Neural cell (in vitro differentiated cells): ENCODE results near the gene MAP2K1. TPM values are rescaled to one million over a fixed set of nuclear protein-coding genes. Genes with fewer than 3 reads are reported as not detected.
A peak's percentile ranks its signal among the peaks of the same experiment; 100 is the strongest.

Experiments used
- H2AFZ ChIP-seq: fragments of 200-600, 300-800 bp; sonication (generic), shearing (Covaris generic); 2 replicates; pipeline ENCODE4 v1.6.0; 2014; ENCODE audit warnings: low read depth, mild to moderate bottlenecking, antibody characterized with exemption, low read length, moderate library complexity
- H3F3A ChIP-seq: fragments of 200-600 bp; shearing (Covaris generic); 2 replicates; pipeline ENCODE4 v1.6.1; 2016; ENCODE audit warnings: mild to moderate bottlenecking, moderate library complexity, mixed read lengths, antibody characterized with exemption, low read length; ENCODE audit not compliant: insufficient read depth, poor library complexity, severe bottlenecking
- H3K27ac ChIP-seq: fragments of 200-600, 300-800 bp; sonication (generic), shearing (Covaris generic); 2 replicates; pipeline ENCODE4 v1.5.1; 2014; ENCODE audit warnings: mild to moderate bottlenecking, low read length, moderate library complexity
- H3K27me3 ChIP-seq: fragments of 300-800, 200-600 bp; sonication (generic), shearing (Covaris generic); 2 replicates; pipeline ENCODE4 v1.6.0; 2014; ENCODE audit warnings: mild to moderate bottlenecking, low read depth, low read length, moderate library complexity; ENCODE audit not compliant: insufficient read depth
- H3K36me3 ChIP-seq: fragments of 300-800, 200-600 bp; sonication (generic), shearing (Covaris generic); 2 replicates; pipeline ENCODE4 v1.5.1; 2014; ENCODE audit warnings: mild to moderate bottlenecking, antibody characterized with exemption, low read length, moderate library complexity; ENCODE audit not compliant: insufficient read depth
- H3K4me2 ChIP-seq: fragments of 300-800, 200-600 bp; sonication (generic), shearing (Covaris generic); 2 replicates; pipeline ENCODE4 v1.6.0; 2014; ENCODE audit warnings: mild to moderate bottlenecking, low read length
- H3K4me3 ChIP-seq: fragments of 300-800, 200-600 bp; sonication (generic), shearing (Covaris generic); 2 replicates; pipeline ENCODE4 v1.5.1; 2014; ENCODE audit warnings: mild to moderate bottlenecking, low read length, moderate library complexity
- H3K79me2 ChIP-seq: fragments of 200-600 bp; shearing (Covaris generic); replicated peaks from 2 replicates; pipeline ENCODE4 v1.6.0; 2014; ENCODE audit warnings: mild to moderate bottlenecking, low read length, moderate library complexity; ENCODE audit not compliant: insufficient read depth
- H3K9ac ChIP-seq: fragments of 300-800, 200-600 bp; sonication (generic), shearing (Covaris generic); 2 replicates; pipeline ENCODE4 v1.6.1; 2016; ENCODE audit warnings: mild to moderate bottlenecking, low read length, mixed read lengths
- H3K9me2 ChIP-seq: fragments of 200-600 bp; shearing (Covaris generic); 2 replicates; pipeline ENCODE4 v1.6.1; 2016; ENCODE audit warnings: mild to moderate bottlenecking, low read length, mixed read lengths; ENCODE audit not compliant: insufficient read depth
- H3K9me3 ChIP-seq: fragments of 200-600, 300-800 bp; sonication (generic), shearing (Covaris generic); 2 replicates; pipeline ENCODE4 v1.6.1; 2016; ENCODE audit warnings: mild to moderate bottlenecking, mixed run types, low read length, moderate library complexity, mixed read lengths
- H4K20me1 ChIP-seq: fragments of 200-600 bp; shearing (Covaris generic); 2 replicates; pipeline ENCODE4 v1.6.1; 2016; ENCODE audit warnings: mild to moderate bottlenecking, mixed run types; ENCODE audit not compliant: insufficient read depth
- EP300 ChIP-seq: fragments of 450-650 bp; conservative IDR thresholded peaks from 2 replicates; pipeline ENCODE4 v1.6.1; 2014; ENCODE audit warnings: antibody characterized with exemption, mild to moderate bottlenecking, moderate library complexity; ENCODE audit not compliant: poor library complexity, severe bottlenecking
- EZH2 ChIP-seq: fragments of 200-600, 300-800 bp; shearing (Covaris generic), sonication (generic); IDR thresholded peaks from 2 replicates; pipeline ENCODE4 v1.6.1; 2014; ENCODE audit warnings: antibody characterized with exemption, low read length, borderline replicate concordance, mild to moderate bottlenecking; ENCODE audit not compliant: insufficient read depth, poor library complexity, severe bottlenecking
- MXI1 ChIP-seq: fragments of 450-650 bp; conservative IDR thresholded peaks from 2 replicates; pipeline ENCODE4 v1.6.1; 2014; ENCODE audit warnings: antibody characterized with exemption, mild to moderate bottlenecking; ENCODE audit not compliant: poor library complexity, severe bottlenecking
- POLR2AphosphoS5 ChIP-seq: IDR thresholded peaks from 2 replicates; pipeline ENCODE4 v1.6.1; 2012
- RAD21 ChIP-seq: fragments of 450-650 bp; conservative IDR thresholded peaks from 2 replicates; pipeline ENCODE4 v1.6.1; 2014; ENCODE audit warnings: antibody characterized with exemption, mild to moderate bottlenecking, moderate library complexity
- SMC3 ChIP-seq: fragments of 450-650 bp; conservative IDR thresholded peaks from 2 replicates; pipeline ENCODE4 v1.6.1; 2014; ENCODE audit warnings: antibody characterized with exemption, mild to moderate bottlenecking, moderate library complexity; ENCODE audit not compliant: poor library complexity
- TAF1 ChIP-seq: IDR thresholded peaks from 2 replicates; pipeline ENCODE4 v1.6.1; 2012; ENCODE audit warnings: low read depth
- polyA plus RNA-seq: library from polyadenylated mRNA; depleted of rRNA; stranded (reverse); fragments of >200 nt; gene quantifications from 2 replicates; pipeline ENCODE4 v1.2.3, GENCODE V29; 2014
- TF ChIP-seq, protein P1 (sequence below): IDR thresholded peaks from 2 replicates; pipeline ENCODE4 v1.6.1; 2012; ENCODE audit warnings: borderline replicate concordance
- TF ChIP-seq, protein P2 (sequence below): fragments of 450-650 bp; IDR thresholded peaks from 2 replicates; pipeline ENCODE4 v1.5.1; 2014; ENCODE audit warnings: antibody characterized with exemption, mild to moderate bottlenecking, moderate library complexity; ENCODE audit not compliant: poor library complexity, severe bottlenecking

The MAP2K1 gene
- polyA plus RNA-seq, 1 donor from 2014 or later: 24.7 TPM

DNA sequence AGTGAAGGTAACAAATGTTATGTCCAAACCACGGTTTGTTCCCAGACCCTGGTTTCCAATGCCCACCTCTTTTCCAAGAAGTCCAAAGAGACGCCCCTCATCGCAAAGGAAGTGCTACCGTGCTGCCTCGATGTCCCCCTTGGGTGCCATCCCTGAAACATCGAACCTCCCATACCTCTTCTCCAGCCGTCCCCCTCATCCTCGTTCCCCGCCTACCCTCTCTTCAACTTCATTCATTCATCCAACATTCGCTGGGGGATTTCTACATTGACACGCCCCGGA is 30.7 kb upstream of the MAP2K1 start:
- no peaks in the 10 kb centered on the region for H3K9me3 ChIP-seq
- H3K36me3 ChIP-seq: no peaks in the 10 kb centered on the region
- no peak overlapping the region for H3K4me2 ChIP-seq
- H3K79me2 ChIP-seq: no peaks in the 10 kb centered on the region
- no peak overlapping the region for H3K27ac ChIP-seq
- no peaks in the 10 kb centered on the region for H3K27me3 ChIP-seq
- H4K20me1 ChIP-seq: no peaks in the 10 kb centered on the region
- H3K9ac ChIP-seq: peak overlapping the region; percentile 42
- H2AFZ ChIP-seq: no peak overlapping the region
- H3K9me2 ChIP-seq: no peaks in the 10 kb centered on the region
- H3K4me3 ChIP-seq: peak overlapping the region; percentile 62
- no peak for TF ChIP-seq EP300
- no peak for TF ChIP-seq POLR2AphosphoS5
- no peak for TF ChIP-seq MXI1
- TF ChIP-seq, protein P1, sequence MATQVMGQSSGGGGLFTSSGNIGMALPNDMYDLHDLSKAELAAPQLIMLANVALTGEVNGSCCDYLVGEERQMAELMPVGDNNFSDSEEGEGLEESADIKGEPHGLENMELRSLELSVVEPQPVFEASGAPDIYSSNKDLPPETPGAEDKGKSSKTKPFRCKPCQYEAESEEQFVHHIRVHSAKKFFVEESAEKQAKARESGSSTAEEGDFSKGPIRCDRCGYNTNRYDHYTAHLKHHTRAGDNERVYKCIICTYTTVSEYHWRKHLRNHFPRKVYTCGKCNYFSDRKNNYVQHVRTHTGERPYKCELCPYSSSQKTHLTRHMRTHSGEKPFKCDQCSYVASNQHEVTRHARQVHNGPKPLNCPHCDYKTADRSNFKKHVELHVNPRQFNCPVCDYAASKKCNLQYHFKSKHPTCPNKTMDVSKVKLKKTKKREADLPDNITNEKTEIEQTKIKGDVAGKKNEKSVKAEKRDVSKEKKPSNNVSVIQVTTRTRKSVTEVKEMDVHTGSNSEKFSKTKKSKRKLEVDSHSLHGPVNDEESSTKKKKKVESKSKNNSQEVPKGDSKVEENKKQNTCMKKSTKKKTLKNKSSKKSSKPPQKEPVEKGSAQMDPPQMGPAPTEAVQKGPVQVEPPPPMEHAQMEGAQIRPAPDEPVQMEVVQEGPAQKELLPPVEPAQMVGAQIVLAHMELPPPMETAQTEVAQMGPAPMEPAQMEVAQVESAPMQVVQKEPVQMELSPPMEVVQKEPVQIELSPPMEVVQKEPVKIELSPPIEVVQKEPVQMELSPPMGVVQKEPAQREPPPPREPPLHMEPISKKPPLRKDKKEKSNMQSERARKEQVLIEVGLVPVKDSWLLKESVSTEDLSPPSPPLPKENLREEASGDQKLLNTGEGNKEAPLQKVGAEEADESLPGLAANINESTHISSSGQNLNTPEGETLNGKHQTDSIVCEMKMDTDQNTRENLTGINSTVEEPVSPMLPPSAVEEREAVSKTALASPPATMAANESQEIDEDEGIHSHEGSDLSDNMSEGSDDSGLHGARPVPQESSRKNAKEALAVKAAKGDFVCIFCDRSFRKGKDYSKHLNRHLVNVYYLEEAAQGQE: no peak
- no peak for TF ChIP-seq SMC3
- TF ChIP-seq EZH2: no peak
- H3F3A ChIP-seq: no peaks in the 10 kb centered on the region

DNA sequence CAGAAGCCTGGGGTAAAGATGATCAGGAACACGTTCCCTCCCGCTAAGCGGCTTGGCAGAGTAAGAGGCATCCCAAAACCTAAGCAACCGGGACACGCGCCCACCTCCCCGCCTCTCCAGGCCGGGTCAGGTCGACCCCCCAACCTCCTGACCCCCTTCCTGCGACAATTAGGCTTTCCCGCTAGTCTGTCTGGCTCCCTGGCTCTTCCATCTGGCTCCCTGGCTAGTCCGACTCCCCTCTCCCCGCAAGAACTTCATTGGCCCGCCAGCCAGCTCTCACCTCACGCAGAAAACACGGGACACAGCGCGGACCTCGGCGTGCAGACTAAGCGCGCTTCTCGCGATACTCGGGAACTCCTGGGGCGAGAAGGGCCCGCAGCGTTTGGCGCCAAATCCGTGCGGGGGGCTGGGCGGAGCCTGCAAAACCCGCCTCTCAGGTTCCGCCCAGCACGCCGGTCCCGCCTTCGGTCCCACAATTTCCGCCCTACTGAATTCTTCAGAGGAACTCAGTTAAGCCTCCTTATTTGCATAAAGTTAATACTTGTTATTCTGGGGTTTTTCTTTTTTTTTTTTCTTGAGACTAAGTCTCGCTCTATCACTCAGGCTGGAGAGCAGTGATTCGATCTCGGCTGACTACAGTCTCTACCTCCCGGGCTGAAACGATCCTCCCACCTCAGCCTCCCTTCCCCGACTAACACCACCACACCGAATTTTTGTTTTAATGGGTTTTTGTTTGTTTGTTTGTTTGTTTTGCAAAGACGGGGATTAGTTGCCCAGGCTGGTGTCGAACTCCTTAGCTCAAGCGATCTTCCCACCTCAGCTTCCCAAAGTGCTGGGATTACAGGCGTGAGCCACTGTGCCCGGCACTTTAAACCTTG is 30.1 kb upstream of the MAP2K1 start, which contains the start of gene TIPIN:
Gene TIPIN, minus strand, starts transcription at position 327 of the 878 bp plus-strand sequence. CDS start 3,738 bp downstream, outside the sequence.
- Histone ChIP-seq H3K36me3 (no peaks in the 10 kb centered on the region), H3F3A (no peaks in the 10 kb centered on the region), H3K9ac (peak within 1 kb of the TSS; percentile 42), H2AFZ (no peak within 1 kb of the TSS), H3K79me2 (no peaks in the 10 kb centered on the region), H4K20me1 (no peaks in the 10 kb centered on the region), H3K27me3 (no peaks in the 10 kb centered on the region), H3K27ac (no peak within 1 kb of the TSS), H3K4me3 (peak within 1 kb of the TSS; percentile 62), H3K9me2 (no peaks in the 10 kb centered on the region), H3K9me3 (no peaks in the 10 kb centered on the region), H3K4me2 (no peak within 1 kb of the TSS)
- no peak for TF ChIP-seq RAD21
- no peak for TF ChIP-seq POLR2AphosphoS5
- TF ChIP-seq MXI1: no peak
- TF ChIP-seq EZH2: no peak
- TF ChIP-seq, protein P1: no peak
- TF ChIP-seq, protein P2, sequence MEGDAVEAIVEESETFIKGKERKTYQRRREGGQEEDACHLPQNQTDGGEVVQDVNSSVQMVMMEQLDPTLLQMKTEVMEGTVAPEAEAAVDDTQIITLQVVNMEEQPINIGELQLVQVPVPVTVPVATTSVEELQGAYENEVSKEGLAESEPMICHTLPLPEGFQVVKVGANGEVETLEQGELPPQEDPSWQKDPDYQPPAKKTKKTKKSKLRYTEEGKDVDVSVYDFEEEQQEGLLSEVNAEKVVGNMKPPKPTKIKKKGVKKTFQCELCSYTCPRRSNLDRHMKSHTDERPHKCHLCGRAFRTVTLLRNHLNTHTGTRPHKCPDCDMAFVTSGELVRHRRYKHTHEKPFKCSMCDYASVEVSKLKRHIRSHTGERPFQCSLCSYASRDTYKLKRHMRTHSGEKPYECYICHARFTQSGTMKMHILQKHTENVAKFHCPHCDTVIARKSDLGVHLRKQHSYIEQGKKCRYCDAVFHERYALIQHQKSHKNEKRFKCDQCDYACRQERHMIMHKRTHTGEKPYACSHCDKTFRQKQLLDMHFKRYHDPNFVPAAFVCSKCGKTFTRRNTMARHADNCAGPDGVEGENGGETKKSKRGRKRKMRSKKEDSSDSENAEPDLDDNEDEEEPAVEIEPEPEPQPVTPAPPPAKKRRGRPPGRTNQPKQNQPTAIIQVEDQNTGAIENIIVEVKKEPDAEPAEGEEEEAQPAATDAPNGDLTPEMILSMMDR: no peak
- TF ChIP-seq TAF1: no peak
- TF ChIP-seq EP300: no peak
- TF ChIP-seq SMC3: no peak
